ENCODE measurements around the gene NUP98.

The NUP98 gene

DNA sequence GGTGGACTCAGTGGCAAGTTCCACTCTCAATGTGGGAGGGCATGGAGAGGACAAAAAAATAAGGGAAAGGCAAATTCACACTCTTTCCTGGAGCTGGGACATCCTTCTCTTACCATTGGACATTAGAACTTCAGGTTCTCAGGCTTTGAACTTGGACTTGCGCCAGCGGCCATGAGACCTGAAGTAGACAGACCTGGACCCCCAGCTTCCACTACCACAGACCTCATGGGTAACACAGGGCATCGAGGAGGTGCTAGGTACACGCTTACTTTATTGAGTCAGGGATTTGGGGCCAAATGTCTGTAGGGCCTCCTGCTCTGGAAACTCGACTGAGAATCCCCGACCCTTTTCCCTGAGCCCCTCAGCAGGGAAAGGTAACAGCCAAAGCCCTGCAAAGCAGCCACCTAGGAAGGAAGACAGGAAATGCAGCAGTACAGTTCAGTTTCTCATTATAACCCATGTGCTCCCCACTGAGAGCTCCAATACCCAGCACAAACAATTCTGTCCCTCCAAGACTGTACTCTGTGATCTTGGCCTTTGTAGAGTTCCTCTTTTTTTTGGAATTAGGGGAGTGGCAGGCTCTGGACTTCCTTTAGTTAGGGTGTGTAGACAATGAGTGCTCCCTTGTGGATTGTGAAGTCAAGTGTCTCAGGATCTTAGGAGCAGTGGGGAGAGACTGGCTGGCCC, 131.9 kb downstream of the NUP98 start:
- Histone ChIP-seq H3K4me1 (ENCODE audit: insufficient read depth, poor library complexity, severe bottlenecking) (no peaks in the 10 kb centered on the region), H3K9me3 (ENCODE audit: severe bottlenecking) (no peaks in the 10 kb centered on the region), H3K36me3 (ENCODE audit: low read depth) (no peaks in the 10 kb centered on the region), H3K4me3 (ENCODE audit: severe bottlenecking) (no peak overlapping the region), H3K27ac (ENCODE audit: poor library complexity, severe bottlenecking) (no peak overlapping the region), H3K27me3 (ENCODE audit: insufficient read depth, poor library complexity, severe bottlenecking) (no peaks in the 10 kb centered on the region)
- TF ChIP-seq, protein P1, sequence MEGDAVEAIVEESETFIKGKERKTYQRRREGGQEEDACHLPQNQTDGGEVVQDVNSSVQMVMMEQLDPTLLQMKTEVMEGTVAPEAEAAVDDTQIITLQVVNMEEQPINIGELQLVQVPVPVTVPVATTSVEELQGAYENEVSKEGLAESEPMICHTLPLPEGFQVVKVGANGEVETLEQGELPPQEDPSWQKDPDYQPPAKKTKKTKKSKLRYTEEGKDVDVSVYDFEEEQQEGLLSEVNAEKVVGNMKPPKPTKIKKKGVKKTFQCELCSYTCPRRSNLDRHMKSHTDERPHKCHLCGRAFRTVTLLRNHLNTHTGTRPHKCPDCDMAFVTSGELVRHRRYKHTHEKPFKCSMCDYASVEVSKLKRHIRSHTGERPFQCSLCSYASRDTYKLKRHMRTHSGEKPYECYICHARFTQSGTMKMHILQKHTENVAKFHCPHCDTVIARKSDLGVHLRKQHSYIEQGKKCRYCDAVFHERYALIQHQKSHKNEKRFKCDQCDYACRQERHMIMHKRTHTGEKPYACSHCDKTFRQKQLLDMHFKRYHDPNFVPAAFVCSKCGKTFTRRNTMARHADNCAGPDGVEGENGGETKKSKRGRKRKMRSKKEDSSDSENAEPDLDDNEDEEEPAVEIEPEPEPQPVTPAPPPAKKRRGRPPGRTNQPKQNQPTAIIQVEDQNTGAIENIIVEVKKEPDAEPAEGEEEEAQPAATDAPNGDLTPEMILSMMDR (IDR thresholded peaks at IDR 0.05; ENCODE audit: poor library complexity, severe bottlenecking) = no peak
- no peak for ATAC-seq (ENCODE audit: low read depth)
- no peak for DNase-seq (ENCODE audit: low spot score)

GRCh38 chr11:3664032-3664630, 133.2 kb downstream of the NUP98 start:
- Histone ChIP-seq H3K27me3 (ENCODE audit: insufficient read depth, poor library complexity, severe bottlenecking) (no peaks in the 10 kb centered on the region), H3K9me3 (ENCODE audit: severe bottlenecking) (no peaks in the 10 kb centered on the region), H3K4me1 (ENCODE audit: insufficient read depth, poor library complexity, severe bottlenecking) (no peaks in the 10 kb centered on the region), H3K36me3 (ENCODE audit: low read depth) (no peaks in the 10 kb centered on the region), H3K4me3 (ENCODE audit: severe bottlenecking) (no peak overlapping the region), H3K27ac (ENCODE audit: poor library complexity, severe bottlenecking) (no peak overlapping the region)
- DNase-seq (ENCODE audit: low spot score) = no peak
- ATAC-seq (ENCODE audit: low read depth) = no peak
- TF ChIP-seq, protein P1 (IDR thresholded peaks at IDR 0.05; ENCODE audit: poor library complexity, severe bottlenecking) = no peak

DNA sequence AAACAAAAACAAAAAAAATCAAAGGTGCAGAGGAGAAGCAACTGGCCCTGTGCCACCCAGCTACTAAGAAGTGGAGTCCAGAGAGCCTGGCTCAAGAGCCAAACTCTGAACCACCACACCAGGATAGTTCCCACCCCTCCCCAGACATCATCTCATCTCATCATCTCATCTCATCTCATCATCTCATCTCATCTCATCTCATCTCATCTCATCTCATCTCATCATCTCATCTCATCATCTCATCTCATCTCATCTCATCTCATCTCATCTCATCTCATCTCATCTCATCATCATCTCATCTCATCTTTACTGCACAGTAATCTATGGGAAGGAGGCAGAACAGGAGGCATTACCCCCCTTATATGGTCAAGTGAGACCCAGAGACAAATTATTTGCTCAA, 134.5 kb downstream of the NUP98 start:
- H3K27ac ChIP-seq (ENCODE audit: poor library complexity, severe bottlenecking) = no peak overlapping the region
- ATAC-seq (ENCODE audit: low read depth) (no peak), DNase-seq (ENCODE audit: low spot score) (no peak)
- TF ChIP-seq, protein P1 (IDR thresholded peaks at IDR 0.05; ENCODE audit: poor library complexity, severe bottlenecking) = no peak
- H3K4me3 ChIP-seq (ENCODE audit: severe bottlenecking) = no peak overlapping the region
- H3K4me1 ChIP-seq (ENCODE audit: insufficient read depth, poor library complexity, severe bottlenecking) = no peaks in the 10 kb centered on the region
- H3K36me3 ChIP-seq (ENCODE audit: low read depth) = no peaks in the 10 kb centered on the region
- no peaks in the 10 kb centered on the region for H3K9me3 ChIP-seq (ENCODE audit: severe bottlenecking)
- H3K27me3 ChIP-seq (ENCODE audit: insufficient read depth, poor library complexity, severe bottlenecking) = no peaks in the 10 kb centered on the region

GRCh38 chr11:3660960-3661359, 136.4 kb downstream of the NUP98 start:
- Histone ChIP-seq H3K27ac (ENCODE audit: poor library complexity, severe bottlenecking) (no peak overlapping the region), H3K27me3 (ENCODE audit: insufficient read depth, poor library complexity, severe bottlenecking) (no peaks in the 10 kb centered on the region), H3K9me3 (ENCODE audit: severe bottlenecking) (no peaks in the 10 kb centered on the region), H3K36me3 (ENCODE audit: low read depth) (no peaks in the 10 kb centered on the region), H3K4me3 (ENCODE audit: severe bottlenecking) (no peak overlapping the region), H3K4me1 (ENCODE audit: insufficient read depth, poor library complexity, severe bottlenecking) (no peaks in the 10 kb centered on the region)
- TF ChIP-seq, protein P1 (IDR thresholded peaks at IDR 0.05; ENCODE audit: poor library complexity, severe bottlenecking) = no peak
- DNase-seq (ENCODE audit: low spot score) (no peak), ATAC-seq (ENCODE audit: low read depth) (peak; percentile 25; the same call in 2 of the 3 replicates)
